Embryonic facial prominence (tissue), 1 donor: Measurements from ENCODE around the gene C16orf46.
A peak's percentile ranks its signal among the peaks of the same experiment; 100 is the strongest.
"Not testable (repeated sequence)": the region's sequence is repeated elsewhere in the genome, so short reads cannot be mapped to it uniquely, and the experiment has no call there.

Experiments used
- DNase-seq: peaks from one replicate; pipeline ENCODE4 v3.0.0-alpha.2; 2016; ENCODE audit errors: extremely low spot score

C16orf46 gene, protein sequence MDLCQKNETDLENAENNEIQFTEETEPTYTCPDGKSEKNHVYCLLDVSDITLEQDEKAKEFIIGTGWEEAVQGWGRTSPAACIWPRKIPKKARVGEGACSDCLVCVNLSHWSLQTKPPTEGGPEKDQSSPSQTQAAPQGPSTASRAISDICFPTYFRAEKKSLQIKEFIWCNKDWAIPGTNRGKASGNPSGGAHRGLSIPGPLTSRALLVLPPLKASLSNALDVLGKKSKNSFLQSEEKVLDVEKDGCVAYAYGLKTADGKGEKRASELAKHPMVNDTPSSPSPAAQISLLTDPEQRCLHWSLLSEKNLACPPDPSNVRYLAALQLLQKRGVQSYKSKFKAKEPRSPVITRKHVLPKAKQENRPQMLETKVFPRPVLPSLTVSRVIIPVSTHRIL

DNA sequence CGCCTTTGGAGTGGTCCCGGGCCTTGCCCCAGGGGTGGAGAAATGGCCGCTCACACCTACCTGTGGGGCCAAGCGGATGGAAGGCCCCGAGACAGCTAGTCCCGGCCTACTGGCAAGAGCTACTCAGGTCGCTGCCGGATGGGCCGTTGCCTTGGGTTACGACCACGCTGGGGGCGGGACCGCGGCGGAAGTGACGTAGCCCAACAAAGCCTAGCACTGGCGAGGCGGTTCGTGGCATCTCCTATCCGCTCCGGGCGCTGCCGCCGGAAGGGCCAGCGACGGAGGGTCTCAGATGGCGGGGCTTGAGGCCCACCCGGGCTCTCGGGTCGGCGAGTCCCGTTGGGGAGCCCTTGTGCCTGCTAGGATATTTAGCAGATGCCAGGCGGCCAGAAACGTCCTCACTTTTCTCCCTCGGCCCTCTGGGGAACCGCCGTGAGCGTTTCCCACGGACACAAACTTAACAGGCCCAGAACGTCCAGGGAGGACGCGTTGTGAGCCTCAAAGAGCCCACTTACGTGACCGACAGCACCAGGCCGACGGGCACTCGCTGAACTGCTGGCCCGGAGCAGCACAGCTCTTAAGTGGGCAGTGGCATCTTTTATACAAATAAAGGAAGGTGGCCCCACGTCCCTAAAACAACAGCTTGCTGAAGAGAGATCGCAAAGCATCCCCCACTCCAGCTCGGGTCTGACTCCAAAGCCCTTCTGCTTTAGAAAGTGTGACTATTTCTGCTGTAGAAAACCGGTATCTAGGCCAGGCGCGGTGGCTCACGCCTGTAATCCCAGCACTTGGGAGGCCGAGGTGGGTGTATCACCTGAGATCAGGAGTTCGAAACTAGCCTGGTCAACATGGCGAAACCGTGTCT is at the start of gene C16orf46:
TSS of gene C16orf46 (minus strand) at position 163 of the 865 bp plus-strand sequence. CDS start 13,283 bp downstream, outside the sequence.
- peak; percentile 86 for DNase-seq

DNA sequence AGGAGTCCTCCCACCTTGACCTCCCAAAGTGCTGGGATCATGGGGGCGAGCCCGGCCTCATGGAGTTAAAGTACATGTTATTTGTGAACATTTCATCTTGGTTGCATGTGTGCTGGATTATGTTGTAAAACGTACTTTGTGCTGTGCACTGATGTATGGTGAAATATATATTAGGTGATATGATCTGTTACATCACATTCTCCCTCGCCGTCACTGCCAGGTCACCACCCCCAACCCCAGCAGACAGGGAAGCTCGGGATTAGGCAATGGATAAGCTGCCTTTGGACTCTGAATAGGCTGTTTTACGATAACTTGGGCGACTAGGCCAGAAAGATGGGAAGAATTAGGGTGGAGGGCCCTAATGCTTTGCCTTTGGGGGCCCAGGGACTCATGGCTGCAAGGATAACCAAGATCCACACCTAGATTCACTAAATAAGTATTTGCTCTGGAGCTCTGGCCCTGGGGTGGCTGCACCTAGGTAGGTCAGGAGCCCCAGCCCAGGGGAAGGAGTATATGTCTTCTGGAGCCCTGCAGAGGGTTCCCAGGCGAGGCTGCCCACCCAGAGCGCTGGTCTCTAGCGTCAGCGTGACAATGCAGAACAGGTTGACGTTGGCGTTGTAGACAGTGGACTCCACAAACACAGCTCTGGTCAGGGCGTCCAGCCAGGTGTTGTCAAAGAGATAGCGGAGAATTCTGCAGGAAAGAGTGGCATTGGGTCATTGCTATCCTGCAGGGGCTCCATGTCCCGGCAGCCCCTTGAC is 46.2 kb upstream of the C16orf46 start:
- no peak for DNase-seq

DNA sequence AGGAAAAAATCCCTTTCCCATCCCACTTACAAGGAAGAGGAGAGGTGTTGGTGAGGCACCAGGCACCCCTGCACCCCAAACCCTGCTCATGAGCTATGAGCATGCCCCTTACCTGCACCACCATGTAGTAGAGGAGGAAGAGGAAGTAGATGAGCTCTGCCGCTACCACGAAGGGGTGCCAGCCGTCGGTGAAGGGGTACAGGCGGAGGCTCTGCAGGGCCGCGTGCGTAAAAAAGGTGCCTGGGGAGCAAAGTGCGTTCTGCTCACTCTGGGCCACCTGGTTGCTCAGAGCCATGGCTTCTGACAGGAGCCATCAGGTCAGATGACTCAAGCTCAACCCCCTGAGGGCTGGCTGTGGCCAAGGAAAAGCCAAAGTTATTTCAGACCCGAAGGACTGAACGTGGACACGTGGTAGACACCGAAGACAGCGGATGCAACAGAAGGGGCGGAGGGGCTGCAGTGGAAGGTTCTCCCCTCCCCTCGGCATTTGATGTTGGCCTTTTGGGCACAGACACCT is 44.5 kb upstream of the C16orf46 start:
- no peak for DNase-seq

DNA sequence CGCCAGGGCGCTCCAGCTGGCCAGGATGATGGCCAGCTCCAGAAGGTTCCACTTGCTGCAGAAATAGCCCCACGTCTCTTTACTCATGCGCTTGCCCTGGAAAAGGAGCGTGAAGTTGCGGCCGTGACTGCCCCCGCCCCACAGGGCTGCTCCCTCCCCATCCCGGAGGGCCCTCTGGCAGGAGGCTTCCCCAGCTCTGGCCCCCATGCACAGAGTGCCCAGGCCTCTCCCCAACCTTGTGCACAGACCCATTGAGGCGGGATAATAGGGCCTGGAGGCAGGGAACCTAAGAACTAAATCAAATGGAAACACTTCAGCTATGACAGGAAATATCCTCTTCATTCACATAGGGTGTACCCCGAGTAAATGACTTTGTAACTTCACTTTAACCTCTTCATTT is 40.4 kb upstream of the C16orf46 start:
- no peak for DNase-seq

DNA sequence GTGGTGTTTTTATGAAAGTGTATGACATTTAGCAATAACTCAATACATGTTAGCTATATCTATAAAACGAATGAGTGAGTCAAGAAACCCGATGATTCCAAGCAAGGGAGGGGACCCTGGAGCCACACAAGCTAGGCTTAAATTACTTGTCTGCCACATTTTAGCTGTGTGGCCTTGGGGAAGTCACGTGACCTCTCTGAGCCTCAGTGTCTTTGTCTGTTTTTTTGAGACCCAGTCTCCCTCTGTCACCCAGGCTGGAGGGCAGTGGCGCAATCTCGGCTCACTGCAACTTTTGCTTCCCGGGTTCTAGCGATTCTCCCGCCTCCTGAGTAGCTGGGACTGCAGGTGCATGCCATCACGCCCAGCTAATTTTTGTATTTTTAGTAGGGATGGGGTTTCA is 39.2 kb upstream of the C16orf46 start:
- DNase-seq: no peak

DNA sequence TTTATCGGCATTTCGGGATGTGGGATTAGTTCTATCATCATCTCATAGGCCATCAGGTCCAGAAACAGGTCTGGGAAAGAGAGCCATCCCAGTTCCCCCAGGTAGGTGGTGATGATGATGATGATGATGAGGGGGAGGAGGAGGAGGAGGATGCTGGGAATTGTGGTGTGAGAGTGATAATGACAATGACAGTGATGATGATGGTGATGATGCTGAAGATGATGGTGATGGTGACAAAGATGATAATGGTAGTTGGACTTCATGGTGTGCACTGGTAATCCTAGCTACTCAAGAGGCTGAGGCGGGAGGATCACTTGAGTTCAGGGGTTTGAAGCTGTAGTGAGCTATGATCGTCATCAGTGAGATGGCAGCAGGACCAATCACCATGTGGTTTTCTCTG is 35.4 kb upstream of the C16orf46 start:
- no peak for DNase-seq

DNA sequence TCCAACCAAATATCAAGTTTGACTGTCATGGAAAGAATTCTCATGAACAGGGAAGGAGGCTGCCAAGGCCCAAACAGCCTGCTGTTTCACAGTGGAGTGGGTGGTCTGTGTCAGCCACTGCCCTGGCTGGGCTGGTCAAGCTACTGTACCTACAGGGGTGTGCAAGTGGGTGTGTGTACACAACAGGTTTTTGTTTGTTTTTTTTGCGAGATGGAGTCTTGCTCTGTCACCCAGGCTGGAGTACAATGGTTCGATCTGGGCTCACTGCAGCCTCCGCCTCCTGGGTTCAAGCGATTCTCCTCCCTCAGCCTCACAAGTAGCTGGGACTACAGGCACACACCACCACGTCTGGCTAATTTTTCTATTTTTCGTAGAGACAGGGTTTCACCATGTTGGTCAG is 32.2 kb upstream of the C16orf46 start:
- not testable (repeated sequence) for DNase-seq

DNA sequence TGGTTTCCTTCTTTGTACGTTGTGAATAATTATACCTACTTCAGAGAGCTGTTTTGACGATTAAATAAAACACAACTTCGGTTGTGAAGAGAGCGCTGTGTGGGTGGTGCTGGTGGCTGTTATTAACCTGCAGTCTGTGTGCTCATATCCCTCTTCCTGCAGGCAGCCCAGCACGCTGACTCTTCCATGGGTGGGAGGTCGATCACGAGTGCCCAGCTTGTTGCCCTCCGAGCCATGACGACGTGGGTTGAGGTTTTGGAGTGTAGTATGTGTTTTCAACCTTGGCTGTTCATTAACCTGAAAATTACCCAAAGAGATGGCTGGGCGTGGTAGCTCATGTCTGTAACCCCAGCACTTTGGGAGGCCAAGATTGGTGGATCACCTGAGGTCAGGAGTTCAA is 30.5 kb upstream of the C16orf46 start:
- no peak for DNase-seq

DNA sequence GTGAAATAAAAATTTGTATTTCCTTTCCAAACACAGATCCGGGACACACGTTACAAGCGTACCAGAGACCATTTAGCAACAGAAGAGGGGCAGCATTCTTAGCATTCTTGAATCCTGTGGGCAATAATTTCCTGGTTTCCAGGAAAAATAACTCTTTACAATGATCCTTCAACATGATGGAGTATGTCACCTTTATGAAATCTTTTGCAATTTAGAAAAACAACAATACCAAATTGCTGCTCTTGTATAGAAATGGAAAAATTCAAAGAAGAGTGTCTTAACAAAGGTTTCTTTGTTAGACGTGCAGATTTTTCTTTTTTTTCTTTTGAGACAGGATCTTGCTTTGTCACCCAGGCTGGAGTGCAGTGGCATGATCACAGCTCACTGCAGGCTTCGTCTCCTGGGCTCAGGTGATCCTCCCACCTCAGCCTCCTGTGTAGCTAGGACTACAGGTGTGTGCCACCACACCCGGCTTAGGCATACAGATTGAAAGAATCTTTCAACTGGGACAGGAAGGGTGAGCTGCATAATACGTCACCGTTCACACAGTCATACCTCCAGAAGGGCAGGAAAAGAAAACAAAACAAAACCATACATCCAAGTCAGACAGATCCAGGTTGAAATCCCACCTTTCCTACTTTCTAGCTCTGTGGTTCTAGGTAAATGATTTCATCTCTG is 29.9 kb upstream of the C16orf46 start:
- DNase-seq: no peak

DNA sequence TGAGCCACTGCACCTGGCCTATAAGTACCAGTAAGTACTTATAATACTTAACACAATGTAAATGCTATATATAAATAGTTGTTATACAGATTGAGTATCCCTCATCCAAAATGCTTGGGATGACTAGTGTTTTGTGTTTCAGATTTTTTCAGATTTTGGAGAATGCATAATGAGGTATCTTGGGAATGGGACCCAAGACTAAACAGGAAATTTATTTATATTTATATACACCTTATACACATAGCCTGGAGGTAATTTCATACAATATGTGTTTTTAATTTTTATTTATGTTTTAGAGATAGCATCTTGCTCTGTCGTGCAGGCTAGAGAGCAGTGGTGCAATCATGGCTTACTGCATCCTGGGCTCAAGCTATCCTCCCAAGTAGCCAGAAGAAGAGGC is 28.9 kb upstream of the C16orf46 start:
- DNase-seq: no peak

DNA sequence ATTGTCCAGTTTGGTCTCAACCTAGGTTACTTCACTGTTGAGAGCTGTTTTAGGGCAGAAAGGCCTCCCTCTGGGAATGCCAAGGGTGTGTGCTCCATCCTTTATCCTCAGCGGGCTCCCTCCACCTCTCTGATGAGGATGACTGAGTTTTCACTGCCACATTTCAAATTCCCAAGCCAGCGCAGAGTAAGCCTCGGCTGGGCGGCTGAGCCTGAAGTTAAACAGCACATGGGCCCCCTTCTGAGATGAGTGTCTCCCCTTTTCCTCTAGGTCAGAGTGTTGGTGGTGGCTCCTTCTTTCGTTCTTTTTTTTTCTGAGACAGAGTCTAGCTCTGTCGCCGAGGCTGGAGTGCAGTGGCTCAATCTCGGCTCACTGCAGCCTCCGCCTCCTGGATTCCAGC is 24.7 kb upstream of the C16orf46 start:
- DNase-seq: no peak

DNA sequence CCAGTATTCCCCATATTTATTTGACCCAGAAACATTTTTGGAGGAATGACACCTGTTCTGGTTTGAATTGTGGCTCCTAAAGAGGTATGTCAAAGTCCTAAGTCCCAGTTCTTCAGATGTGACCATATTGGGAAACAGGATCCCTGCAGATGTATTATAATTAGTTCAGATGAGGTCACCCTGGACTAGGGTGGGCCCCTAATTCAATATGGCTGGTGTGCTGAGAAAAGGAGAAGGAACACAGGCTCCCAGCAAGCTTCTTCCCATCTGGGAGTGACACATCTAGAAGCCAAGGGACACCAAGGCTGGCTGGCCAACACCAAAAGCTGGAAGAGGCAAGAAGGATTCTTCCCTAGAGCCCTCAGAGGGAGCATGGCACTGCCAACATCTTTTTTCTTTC is 22.9 kb upstream of the C16orf46 start:
- no peak for DNase-seq

DNA sequence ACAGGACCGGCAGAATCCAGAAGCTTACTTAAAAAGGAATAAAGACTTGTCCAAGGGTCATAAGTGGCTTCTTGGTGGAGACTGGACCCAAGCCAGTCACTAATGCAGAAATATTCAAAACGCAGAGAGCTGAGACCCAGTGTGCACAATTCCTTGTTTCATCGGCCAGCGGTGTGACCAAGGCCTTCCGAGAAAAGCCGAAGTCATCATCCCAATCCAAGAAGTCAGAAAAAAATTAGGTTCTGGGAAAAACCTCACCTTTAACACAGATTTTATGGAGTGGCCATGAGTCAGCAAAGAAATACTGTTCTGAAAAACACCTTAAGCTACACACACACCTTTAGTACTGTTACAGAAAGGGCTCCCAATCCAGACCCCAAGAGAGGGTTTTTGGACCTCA is 20.2 kb upstream of the C16orf46 start:
- DNase-seq: no peak

DNA sequence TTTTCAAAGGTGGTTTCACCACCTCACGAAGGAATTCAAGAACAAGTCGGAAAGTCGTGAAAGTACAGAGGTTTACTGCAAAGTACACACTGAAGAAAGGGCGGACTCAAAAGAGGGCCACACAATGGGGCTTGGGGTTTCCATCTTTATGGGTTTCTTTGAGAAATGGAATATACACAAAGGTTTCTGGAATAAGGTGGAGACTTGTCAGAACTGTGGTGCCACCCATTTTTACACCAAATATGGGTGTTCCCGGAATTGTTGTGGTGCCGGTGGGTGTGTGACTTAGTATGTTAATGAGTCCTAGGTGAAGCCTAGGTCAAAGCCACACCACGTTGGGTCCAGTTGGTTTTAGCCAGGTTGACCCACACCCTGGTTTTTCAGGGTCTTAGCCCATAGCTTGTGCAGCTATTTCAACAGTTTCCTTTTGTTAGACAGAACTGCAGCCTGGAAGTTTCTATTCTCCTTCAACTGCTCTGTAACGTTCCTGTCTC is 19.7 kb upstream of the C16orf46 start:
- DNase-seq: no peak

DNA sequence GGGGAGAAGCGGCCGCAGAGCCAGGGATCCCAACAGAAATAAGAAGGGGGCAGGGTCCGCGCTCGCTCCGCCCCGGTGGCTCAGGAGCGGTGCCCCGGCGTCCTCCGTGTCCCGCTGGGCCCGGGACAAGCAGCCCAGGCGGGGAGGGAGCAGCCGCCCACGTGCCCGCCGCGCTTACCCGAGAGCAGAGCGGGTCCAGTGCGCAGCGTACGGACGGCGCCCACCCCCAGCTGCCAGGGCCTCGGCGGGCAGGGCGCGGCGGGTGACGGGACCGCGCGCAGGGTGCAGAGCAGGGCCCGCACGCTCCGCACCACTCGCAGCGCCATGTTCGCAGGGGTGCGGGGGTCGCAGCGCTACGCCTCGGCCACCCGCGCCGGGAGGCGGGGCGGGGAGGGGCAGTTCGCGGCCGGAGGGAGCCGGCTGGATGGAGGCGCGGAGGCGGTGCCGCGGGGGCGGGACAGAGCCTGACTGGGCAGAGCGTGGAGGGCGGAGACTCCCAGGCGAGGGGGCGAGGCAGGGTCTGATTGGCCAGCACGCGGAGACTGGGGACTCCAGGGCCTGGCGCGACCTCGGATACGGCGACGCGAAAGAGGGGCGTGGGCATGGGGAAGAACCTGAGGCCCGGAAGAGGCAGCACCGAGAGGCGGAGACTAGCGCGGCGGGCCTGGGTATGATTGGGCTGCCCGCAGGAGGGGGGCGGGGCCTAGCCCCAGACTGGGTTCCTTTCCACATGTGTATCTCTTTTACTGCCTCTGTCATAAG is 19.1 kb upstream of the C16orf46 start, which contains the start of gene GCSH:
TSS of gene GCSH (minus strand) at position 443 of the 762 bp plus-strand sequence. CDS start at position 326, 117 bp downstream.
- peak; percentile 95 for DNase-seq

DNA sequence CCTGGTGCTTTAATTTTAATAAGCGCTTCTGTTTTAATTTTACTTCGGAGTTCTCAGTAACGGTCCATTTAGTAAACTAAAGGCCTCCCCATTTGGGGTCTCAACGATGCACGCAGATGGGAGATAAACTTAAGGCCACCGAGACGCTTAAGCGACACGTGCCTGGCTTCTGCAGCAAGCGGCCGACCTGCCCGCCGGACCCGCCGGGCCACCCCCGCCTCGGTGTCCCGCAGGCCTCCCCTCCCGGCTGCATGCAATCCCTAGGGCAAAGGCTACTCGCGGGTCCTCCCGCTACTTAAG is 18.6 kb upstream of the C16orf46 start:
- no peak for DNase-seq

DNA sequence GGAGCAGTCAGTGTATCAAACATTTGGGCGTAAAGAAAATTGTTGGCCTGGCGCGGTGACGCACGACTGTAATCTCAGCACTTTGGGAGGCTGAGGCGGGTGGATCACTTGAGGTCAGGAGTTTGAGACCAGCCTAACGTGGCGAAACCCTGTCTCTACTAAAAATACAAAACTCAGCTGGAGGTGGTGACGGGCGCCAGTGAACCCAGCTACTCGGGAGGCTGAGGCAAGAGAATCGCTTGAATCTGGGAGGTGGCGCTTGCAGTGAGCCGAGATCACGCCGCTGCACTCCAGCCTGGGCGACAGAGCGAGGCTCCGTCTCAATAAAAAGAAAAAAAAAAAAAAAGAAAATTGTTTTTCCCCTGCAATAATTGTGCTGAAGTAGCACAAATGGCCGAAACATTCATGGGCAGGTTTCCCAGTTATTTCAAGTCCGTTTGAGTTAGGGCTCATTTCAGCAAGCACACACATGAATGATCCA is 17.8 kb upstream of the C16orf46 start:
- DNase-seq: no peak

DNA sequence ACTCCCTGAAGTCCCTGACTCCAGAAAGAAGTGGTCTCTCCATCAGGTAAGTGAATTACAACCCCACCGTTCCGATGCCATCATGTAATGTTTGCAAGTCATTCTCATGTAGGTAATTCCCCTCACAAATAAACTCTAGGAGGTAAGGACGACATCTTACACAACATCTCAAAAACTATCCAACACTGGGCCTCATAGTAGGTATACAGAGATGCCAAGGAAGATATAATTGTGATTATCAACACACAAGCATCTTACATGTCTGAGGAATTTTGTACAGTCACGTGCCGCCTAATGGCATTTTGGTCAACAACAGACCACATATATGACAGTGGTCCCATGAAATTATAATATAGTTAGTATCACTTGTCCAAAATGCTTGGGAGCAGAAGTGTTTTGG is 11.8 kb upstream of the C16orf46 start:
- DNase-seq: no peak

DNA sequence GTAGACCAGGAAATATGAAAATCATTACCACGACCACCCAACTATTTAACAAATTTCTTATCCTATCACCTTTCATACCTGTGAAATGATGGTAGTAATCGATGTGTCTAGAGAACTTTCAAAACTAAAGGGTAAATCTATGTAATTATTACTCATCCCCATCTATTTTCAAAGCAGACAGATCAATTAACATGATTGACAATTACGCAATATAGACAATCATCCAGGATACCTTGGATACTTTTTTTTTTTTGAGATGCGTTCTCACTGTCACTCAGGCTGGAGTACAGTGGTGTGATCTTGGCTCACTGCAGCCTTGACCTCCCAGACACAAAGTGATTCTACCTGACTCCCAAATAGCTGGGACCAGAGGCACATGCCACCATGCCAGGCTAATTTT is 4.0 kb upstream of the C16orf46 start:
- no peak for DNase-seq

DNA sequence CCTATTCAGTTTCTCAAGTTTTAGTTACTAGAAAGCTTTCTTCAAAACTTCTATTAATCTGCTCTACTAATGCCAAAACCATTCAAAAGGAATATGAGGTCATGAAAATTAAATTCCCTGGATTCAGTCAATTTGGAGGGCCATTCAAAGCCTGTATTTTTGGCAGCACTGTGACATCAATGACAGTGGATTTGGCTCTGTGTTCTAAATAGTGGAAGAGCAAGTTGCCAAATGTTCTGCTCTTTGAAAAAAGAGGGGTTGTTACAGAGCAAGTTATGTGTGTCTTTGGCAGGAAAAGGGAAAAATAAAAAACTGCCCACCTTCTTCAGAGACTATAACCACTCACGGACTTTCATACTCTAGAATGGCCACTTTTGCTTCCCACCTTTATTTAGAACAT is 3.2 kb upstream of the C16orf46 start:
- DNase-seq: no peak
